Measurements from ENCODE around the gene CD70.
"Not testable (repeated sequence)": the region's sequence is repeated elsewhere in the genome, so short reads cannot be mapped to it uniquely, and the experiment has no call there.

DNA sequence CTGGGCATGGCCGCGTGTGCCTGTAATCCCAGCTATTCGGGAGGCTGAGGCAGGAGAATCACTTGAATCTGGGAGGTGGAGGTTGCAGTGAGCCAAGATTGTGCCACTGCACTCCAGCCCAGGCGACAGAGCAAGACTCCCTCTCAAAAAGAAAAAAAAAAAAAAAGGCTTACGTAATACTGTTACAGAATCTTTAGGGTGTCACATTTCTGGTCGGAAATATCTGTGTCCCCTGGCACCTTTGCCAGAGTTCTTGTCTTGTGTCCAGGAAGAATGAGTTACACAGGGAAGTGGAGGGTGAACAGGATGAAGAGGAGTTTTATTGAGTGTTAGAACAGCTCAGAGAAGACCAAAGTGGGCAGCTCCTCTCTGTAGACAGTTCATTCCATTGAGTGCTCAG lies 40.3 kb downstream of the CD70 start:
- TF ChIP-seq EZH2 (IDR thresholded peaks at IDR 0.05; ENCODE audit: borderline replicate concordance, insufficient read depth, low read depth, low read length, poor library complexity, severe bottlenecking) = not testable (repeated sequence)
- TF ChIP-seq, protein P1, sequence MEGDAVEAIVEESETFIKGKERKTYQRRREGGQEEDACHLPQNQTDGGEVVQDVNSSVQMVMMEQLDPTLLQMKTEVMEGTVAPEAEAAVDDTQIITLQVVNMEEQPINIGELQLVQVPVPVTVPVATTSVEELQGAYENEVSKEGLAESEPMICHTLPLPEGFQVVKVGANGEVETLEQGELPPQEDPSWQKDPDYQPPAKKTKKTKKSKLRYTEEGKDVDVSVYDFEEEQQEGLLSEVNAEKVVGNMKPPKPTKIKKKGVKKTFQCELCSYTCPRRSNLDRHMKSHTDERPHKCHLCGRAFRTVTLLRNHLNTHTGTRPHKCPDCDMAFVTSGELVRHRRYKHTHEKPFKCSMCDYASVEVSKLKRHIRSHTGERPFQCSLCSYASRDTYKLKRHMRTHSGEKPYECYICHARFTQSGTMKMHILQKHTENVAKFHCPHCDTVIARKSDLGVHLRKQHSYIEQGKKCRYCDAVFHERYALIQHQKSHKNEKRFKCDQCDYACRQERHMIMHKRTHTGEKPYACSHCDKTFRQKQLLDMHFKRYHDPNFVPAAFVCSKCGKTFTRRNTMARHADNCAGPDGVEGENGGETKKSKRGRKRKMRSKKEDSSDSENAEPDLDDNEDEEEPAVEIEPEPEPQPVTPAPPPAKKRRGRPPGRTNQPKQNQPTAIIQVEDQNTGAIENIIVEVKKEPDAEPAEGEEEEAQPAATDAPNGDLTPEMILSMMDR (IDR thresholded peaks at IDR 0.05) = not testable (repeated sequence)
